ENCODE data around the gene ADAMTS15. TPM values are rescaled to one million over a fixed set of nuclear protein-coding genes. Genes with fewer than 3 reads are reported as not detected.
A peak's percentile ranks its signal among the peaks of the same experiment; 100 is the strongest.

Gene ADAMTS15
- total RNA-seq, 2 donors from 2014 or later, result 4.0 to 9.9 TPM

GRCh38 chr11:130403271-130403804 lies 45.1 kb upstream of the ADAMTS15 start:
- Histone ChIP-seq H3K4me3 (no peak overlapping the region), H3K9ac (ENCODE audit: low read depth in 2 of 2, low read length in 2 of 2) (no peak overlapping the region), H3K36me3 (no peaks in the 10 kb centered on the region), H3K27me3 (no peaks in the 10 kb centered on the region), H3K27ac (peak overlapping the region; percentile 44), H3K9me3 (no peaks in the 10 kb centered on the region), H3K4me1 (no peaks in the 10 kb centered on the region)
- intact Hi-C loops (cut with DNase I), result no loop called here
- no peak for DNase-seq
- TF ChIP-seq CTCF (IDR thresholded peaks at IDR 0.05), result no peak

- TF ChIP-seq CTCF (IDR thresholded peaks at IDR 0.05), result no peak
- Histone ChIP-seq H3K9me3 (no peaks in the 10 kb centered on the region), H3K9ac (ENCODE audit: low read depth in 2 of 2, low read length in 2 of 2) (no peak overlapping the region), H3K4me1 (no peaks in the 10 kb centered on the region), H3K27ac (peak overlapping the region; percentile 44), H3K36me3 (no peaks in the 10 kb centered on the region), H3K4me3 (no peak overlapping the region), H3K27me3 (no peaks in the 10 kb centered on the region)
- intact Hi-C loops (cut with DNase I), result no loop called here
- DNase-seq, result no peak
These were observed 44.5 kb upstream of the ADAMTS15 start for GRCh38 chr11:130403967-130404366.

GRCh38 chr11:130404727-130405126 lies 43.7 kb upstream of the ADAMTS15 start:
- no peak for TF ChIP-seq CTCF (IDR thresholded peaks at IDR 0.05)
- DNase-seq, result no peak
- no peaks in the 10 kb centered on the region for H3K4me1 ChIP-seq
- no peaks in the 10 kb centered on the region for H3K9me3 ChIP-seq
- no peaks in the 10 kb centered on the region for H3K36me3 ChIP-seq
- intact Hi-C loops (cut with DNase I), result no loop called here
- no peaks in the 10 kb centered on the region for H3K27me3 ChIP-seq
- no peak overlapping the region for H3K4me3 ChIP-seq
- no peak overlapping the region for H3K27ac ChIP-seq
- H3K9ac ChIP-seq (ENCODE audit: low read depth in 2 of 2, low read length in 2 of 2), result no peak overlapping the region

- no peak overlapping the region for H3K9ac ChIP-seq (ENCODE audit: low read depth in 2 of 2, low read length in 2 of 2)
- no peak for TF ChIP-seq CTCF (IDR thresholded peaks at IDR 0.05)
- H3K9me3 ChIP-seq, result no peaks in the 10 kb centered on the region
- intact Hi-C loops (cut with DNase I), result no loop called here
- H3K4me3 ChIP-seq, result no peak overlapping the region
- no peaks in the 10 kb centered on the region for H3K36me3 ChIP-seq
- H3K27ac ChIP-seq, result no peak overlapping the region
- no peaks in the 10 kb centered on the region for H3K27me3 ChIP-seq
- H3K4me1 ChIP-seq, result no peaks in the 10 kb centered on the region
- no peak for DNase-seq
These were observed 43.0 kb upstream of the ADAMTS15 start for GRCh38 chr11:130405428-130405827.

GRCh38 chr11:130407978-130408377 lies 40.5 kb upstream of the ADAMTS15 start:
- no peaks in the 10 kb centered on the region for H3K27me3 ChIP-seq
- H3K4me3 ChIP-seq, result no peak overlapping the region
- H3K4me1 ChIP-seq, result no peaks in the 10 kb centered on the region
- H3K36me3 ChIP-seq, result no peaks in the 10 kb centered on the region
- no peak overlapping the region for H3K27ac ChIP-seq
- TF ChIP-seq CTCF (IDR thresholded peaks at IDR 0.05), result no peak
- no peak overlapping the region for H3K9ac ChIP-seq (ENCODE audit: low read depth in 2 of 2, low read length in 2 of 2)
- no peaks in the 10 kb centered on the region for H3K9me3 ChIP-seq
- intact Hi-C loops (cut with DNase I), result no loop called here
- DNase-seq, result no peak

All from colonic mucosa (tissue), 4 donors.